ENCODE results near the gene SYT17.

DNA sequence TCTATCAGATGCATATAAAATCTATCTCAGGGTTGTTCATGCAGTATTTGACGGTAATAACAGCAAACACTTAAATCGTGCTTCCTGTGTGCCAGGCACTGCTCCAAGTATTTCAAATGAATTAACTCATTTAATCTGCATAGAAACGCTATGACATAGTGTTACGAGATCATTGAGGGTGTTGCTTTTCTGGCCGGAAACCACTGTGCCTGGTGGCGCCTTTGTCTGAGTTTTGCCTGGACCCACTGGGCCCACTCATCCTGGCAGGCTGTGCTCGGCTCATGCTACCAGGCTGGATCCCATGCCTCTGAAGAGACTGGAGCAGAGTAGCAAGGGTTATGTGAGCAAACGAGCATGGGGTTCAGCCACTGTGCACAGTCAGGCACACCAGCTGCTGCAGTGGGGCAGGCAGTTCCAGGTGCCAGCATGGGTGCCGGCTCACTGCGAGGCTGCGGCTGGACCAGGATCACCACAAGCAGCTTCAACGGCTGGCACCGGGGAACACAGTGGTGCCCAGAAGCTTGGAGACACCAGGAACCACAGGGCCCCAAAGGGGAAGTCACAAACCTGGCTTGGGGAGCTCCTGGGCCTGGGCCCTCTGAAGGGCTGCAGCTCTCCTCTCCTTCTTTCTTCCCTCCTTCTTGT lies 71.6 kb downstream of the SYT17 start:
- TF ChIP-seq, protein P1, sequence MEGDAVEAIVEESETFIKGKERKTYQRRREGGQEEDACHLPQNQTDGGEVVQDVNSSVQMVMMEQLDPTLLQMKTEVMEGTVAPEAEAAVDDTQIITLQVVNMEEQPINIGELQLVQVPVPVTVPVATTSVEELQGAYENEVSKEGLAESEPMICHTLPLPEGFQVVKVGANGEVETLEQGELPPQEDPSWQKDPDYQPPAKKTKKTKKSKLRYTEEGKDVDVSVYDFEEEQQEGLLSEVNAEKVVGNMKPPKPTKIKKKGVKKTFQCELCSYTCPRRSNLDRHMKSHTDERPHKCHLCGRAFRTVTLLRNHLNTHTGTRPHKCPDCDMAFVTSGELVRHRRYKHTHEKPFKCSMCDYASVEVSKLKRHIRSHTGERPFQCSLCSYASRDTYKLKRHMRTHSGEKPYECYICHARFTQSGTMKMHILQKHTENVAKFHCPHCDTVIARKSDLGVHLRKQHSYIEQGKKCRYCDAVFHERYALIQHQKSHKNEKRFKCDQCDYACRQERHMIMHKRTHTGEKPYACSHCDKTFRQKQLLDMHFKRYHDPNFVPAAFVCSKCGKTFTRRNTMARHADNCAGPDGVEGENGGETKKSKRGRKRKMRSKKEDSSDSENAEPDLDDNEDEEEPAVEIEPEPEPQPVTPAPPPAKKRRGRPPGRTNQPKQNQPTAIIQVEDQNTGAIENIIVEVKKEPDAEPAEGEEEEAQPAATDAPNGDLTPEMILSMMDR (optimal IDR thresholded peaks at IDR 0.05 in 1 of 3, IDR thresholded peaks at IDR 0.05 in 1 of 3, conservative IDR thresholded peaks at IDR 0.05 in 1 of 3; ENCODE audit: extremely low read depth in 1 of 3, insufficient read depth in 2 of 3, low read length in 3 of 3): no peak
- TF ChIP-seq EZH2 (IDR thresholded peaks at IDR 0.05; ENCODE audit: low read length): no peak
